Transverse colon (tissue), 4 donors: ENCODE results near the gene NKD2. TPM values are rescaled to one million over a fixed set of nuclear protein-coding genes. Genes with fewer than 3 reads are reported as not detected.

Experiments used
- DNase-seq: peaks from one replicate; pipeline ENCODE4 v3.0.0-alpha.2; 2019
- H3K27ac ChIP-seq, 4 donors: fragments of 200-600 bp; sonication (generic); 2 replicates each; pipeline ENCODE4 v1.5.1; 2016 to 2018; ENCODE audit warnings: inconsistent platforms in 4 of 4
- H3K27me3 ChIP-seq: fragments of 200-600 bp; sonication (generic); 2 replicates; pipeline ENCODE4 v1.5.1; 2017; ENCODE audit warnings: inconsistent platforms
- H3K36me3 ChIP-seq, 4 donors: fragments of 200-600 bp; sonication (generic); 2 replicates each; pipeline ENCODE4 v1.5.1; 2017 to 2019; ENCODE audit warnings: inconsistent platforms in 4 of 4
- H3K4me1 ChIP-seq, 4 donors: fragments of 200-600 bp; sonication (generic); 2 replicates each; pipeline ENCODE4 v1.5.1; 2017 to 2020; ENCODE audit warnings: inconsistent platforms in 4 of 4
- H3K4me3 ChIP-seq, 4 donors: fragments of 200-600 bp; sonication (generic); 1 replicate in 1 of 4; 2 replicates in 3 of 4; pipeline versions ENCODE4 v1.5.1 to v1.6.1; 2017 to 2019; ENCODE audit warnings: inconsistent platforms in 4 of 4
- H3K9me3 ChIP-seq, 2 donors: fragments of 200-600 bp; sonication (generic); 2 replicates each; pipeline ENCODE4 v1.5.1; 2017 to 2019; ENCODE audit warnings: inconsistent platforms in 2 of 2
- EP300 ChIP-seq: sonication (generic); formaldehyde crosslinking; IDR thresholded peaks from one replicate; pipeline ENCODE4 v1.6.1; 2017; ENCODE audit warnings: antibody characterized with exemption, low read depth
- POLR2A ChIP-seq: fragments of 450-650 bp; IDR thresholded peaks from one replicate; pipeline ENCODE4 v1.6.1; 2016; ENCODE audit warnings: antibody characterized with exemption, mild to moderate bottlenecking, moderate library complexity
- POLR2AphosphoS5 ChIP-seq, 3 donors: sonication (generic); formaldehyde crosslinking; IDR thresholded peaks; one replicate each; pipeline ENCODE4 v1.6.1; 2016; ENCODE audit warnings: antibody characterized with exemption in 3 of 3
- WGBS, 2 donors: methylation state at CpG; one replicate each; pipeline ENCODE4 v1.1.5; 2018; ENCODE audit warnings: low coverage in 1 of 2; 5-methylcytosine and 5-hydroxymethylcytosine counted together
- in situ Hi-C, 4 donors: fragments of 200-750 bp; cut with MboI; loops; one replicate each; pipeline versions ENCODE4 v1.15.0 to v1.15.1; 2017; ENCODE audit warnings: low sequenced_read_pairs in 3 of 4, low pct_ligation_motif_present in 1 of 4, low pct_unique_long_range_greater_than_20kb in 1 of 4
- intact Hi-C: fragments of 100-400 bp; cut with DNase I; formaldehyde crosslinking; loops from one replicate; pipeline ENCODE4 v1.15.1; 2023; ENCODE audit warnings: low total_unique reads
- total RNA-seq, 4 donors: library from RNA; depleted of rRNA; stranded (reverse); fragments of >200 nt; gene quantifications; one replicate each; pipeline ENCODE4 v1.1.0, GENCODE V29; 2016
- TF ChIP-seq, protein P1 (sequence below), 5 experiments: fragments of 200-600 bp in 3 of 5; fragments of 450-650 bp in 2 of 5; sonication (generic) in 3 of 5; IDR thresholded peaks; 1 replicate in 2 of 5; 2 replicates in 3 of 5; pipeline ENCODE4 v1.5.1; 2016 to 2017; ENCODE audit warnings: antibody characterized with exemption in 5 of 5, inconsistent platforms in 3 of 5, mild to moderate bottlenecking in 2 of 5, moderate library complexity in 1 of 5

The NKD2 gene
- total RNA-seq, 4 donors from 2014 or later = 0.41 to 0.80 TPM; not detected in 2

DNA sequence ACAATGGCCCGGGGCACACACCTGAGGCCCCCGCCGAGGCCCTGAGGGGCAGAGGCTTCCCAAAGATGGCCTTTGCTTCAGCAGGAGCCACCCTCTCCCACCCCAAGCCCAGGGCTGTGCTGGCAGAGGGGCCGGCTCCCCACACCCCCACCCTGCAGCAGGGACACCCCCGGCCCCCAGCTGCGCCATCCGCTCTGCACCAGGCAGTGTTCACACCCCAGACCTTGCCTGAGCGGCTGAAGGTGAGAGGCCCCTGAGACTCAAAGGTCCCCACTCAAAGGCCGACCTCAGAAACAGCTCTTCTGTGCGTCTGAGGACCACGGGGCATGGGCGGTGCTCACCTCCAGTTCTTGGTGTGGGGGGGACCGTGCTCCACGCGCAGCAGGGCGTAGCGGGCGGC lies 65.6 kb downstream of the NKD2 start:
- intact Hi-C loops (no loop called here), in situ Hi-C loops (no loop called here)
- Histone ChIP-seq H3K27ac (no peak overlapping the region), H3K4me3 (no peak overlapping the region), H3K4me1 (no peaks in the 10 kb centered on the region), H3K36me3 (peaks cover 0 to 20% (median 7%) of the 10 kb centered on the region in 4 donors), H3K9me3 (no peaks in the 10 kb centered on the region), H3K27me3 (no peaks in the 10 kb centered on the region)
- DNase-seq = no peak
- WGBS, 2 donors = 90% methylated on average over 13 of the region's 18 CpGs; no CpG with 5 or more reads in 1 of the 2 donors
- TF ChIP-seq EP300 = no peak
- TF ChIP-seq, protein P1, sequence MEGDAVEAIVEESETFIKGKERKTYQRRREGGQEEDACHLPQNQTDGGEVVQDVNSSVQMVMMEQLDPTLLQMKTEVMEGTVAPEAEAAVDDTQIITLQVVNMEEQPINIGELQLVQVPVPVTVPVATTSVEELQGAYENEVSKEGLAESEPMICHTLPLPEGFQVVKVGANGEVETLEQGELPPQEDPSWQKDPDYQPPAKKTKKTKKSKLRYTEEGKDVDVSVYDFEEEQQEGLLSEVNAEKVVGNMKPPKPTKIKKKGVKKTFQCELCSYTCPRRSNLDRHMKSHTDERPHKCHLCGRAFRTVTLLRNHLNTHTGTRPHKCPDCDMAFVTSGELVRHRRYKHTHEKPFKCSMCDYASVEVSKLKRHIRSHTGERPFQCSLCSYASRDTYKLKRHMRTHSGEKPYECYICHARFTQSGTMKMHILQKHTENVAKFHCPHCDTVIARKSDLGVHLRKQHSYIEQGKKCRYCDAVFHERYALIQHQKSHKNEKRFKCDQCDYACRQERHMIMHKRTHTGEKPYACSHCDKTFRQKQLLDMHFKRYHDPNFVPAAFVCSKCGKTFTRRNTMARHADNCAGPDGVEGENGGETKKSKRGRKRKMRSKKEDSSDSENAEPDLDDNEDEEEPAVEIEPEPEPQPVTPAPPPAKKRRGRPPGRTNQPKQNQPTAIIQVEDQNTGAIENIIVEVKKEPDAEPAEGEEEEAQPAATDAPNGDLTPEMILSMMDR (IDR thresholded peaks at IDR 0.05) = no peak
- no peak for TF ChIP-seq POLR2A
- no peak for TF ChIP-seq POLR2AphosphoS5 (IDR thresholded peaks at IDR 0.05)

DNA sequence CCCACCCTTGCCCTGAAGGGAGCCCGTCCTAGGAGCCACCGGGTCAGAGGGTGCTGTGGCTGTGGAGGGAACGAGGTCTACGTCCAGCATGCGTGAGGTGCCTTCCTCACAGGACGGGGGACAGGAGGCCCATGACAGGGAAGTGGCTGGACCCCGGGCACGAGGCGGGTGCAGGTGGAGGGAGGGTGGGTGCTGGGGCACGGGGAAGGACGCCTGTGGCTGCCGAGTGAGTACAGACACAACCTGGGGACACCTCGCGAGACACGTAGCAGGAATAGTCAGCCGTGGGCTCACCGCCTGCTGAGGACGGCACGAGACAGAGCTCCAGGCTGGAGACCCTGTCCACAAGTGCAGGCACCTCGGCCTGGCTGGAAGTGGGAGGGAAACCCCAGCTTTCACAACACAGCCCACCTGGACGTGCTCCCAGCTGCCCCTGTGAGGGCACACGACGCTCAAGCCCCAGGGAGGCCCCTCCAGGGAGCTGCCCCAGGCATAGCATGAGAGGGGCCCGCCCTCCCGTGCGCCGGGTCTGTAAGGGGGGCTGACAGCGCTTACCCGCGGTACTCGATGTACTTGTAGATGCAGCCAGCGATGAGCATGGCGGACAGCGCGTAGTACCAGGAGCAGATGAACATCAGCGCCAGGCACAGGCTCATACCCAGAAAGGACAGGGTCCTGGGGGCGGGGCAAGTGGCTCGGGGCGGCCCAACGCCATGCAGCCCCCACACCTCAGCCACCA lies 66.4 kb downstream of the NKD2 start:
- Histone ChIP-seq H3K27me3 (no peaks in the 10 kb centered on the region), H3K9me3 (no peaks in the 10 kb centered on the region), H3K4me3 (no peak overlapping the region), H3K4me1 (no peaks in the 10 kb centered on the region), H3K27ac (no peak overlapping the region), H3K36me3 (peaks cover 0 to 21% (median 7%) of the 10 kb centered on the region in 4 donors)
- DNase-seq = no peak
- intact Hi-C loops = no loop called here
- TF ChIP-seq EP300 = no peak
- no peak for TF ChIP-seq POLR2A
- TF ChIP-seq POLR2AphosphoS5 (IDR thresholded peaks at IDR 0.05) = no peak
- TF ChIP-seq, protein P1 (IDR thresholded peaks at IDR 0.05) = no peak
- 86% methylated on average over 40 of the region's 40 CpGs; no CpG with 5 or more reads in 1 of the 2 donors for WGBS, 2 donors
- in situ Hi-C loops = no loop called here

DNA sequence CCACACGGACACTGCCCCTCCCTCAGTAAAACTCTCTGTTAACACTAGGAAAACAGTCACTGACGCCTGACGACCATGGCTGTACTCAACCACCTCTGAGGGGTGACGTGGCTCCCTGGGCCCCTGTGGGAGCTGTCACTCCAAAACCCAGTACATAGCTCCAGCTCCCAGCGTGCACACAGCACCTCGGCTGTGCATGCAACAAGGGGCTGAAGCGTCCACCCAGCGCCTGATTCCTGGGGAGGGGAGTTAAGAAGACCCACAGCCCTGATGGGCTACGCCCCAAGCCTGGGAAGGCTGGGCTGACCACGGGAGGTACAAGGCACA lies 66.9 kb downstream of the NKD2 start:
- H3K4me3 ChIP-seq = no peak overlapping the region
- H3K27me3 ChIP-seq = no peaks in the 10 kb centered on the region
- no peak for DNase-seq
- H3K9me3 ChIP-seq = no peaks in the 10 kb centered on the region
- no peak for TF ChIP-seq POLR2AphosphoS5 (IDR thresholded peaks at IDR 0.05)
- no peak for TF ChIP-seq POLR2A
- no peak for TF ChIP-seq EP300
- TF ChIP-seq, protein P1 (IDR thresholded peaks at IDR 0.05) = no peak
- intact Hi-C loops (no loop called here), in situ Hi-C loops (no loop called here)
- H3K36me3 ChIP-seq = peaks cover 0 to 21% (median 7%) of the 10 kb centered on the region in 4 donors
- H3K27ac ChIP-seq = no peak overlapping the region
- WGBS, 2 donors = 82% methylated on average over 10 of the region's 10 CpGs; no CpG with 5 or more reads in 1 of the 2 donors
- H3K4me1 ChIP-seq = no peaks in the 10 kb centered on the region

DNA sequence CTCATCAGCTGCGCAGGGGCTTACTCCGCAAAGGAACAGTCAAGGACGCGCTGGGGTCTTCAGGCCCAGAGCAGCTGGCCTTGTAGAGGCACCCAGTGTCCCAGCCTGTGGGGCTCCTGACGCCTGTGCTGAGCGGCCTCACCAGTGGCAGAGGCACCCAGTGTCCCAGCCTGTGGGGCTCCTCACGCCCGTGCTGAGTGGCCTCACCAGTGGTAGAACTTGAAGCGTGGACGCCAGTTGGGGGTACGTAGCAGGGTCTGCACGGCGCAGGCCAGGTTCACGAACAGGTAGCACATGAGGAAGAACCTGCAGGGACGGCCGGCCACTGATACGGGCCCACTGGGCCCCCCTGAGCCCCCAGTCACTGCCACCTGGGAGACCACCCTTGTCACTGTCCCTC lies 67.3 kb downstream of the NKD2 start:
- intact Hi-C loops (no loop called here), in situ Hi-C loops (no loop called here)
- peaks cover 0 to 21% (median 7%) of the 10 kb centered on the region in 4 donors for H3K36me3 ChIP-seq
- TF ChIP-seq EP300 (no peak), POLR2AphosphoS5 (IDR thresholded peaks at IDR 0.05) (no peak), POLR2A (no peak)
- TF ChIP-seq, protein P1 (IDR thresholded peaks at IDR 0.05) = no peak
- no peaks in the 10 kb centered on the region for H3K9me3 ChIP-seq
- no peak overlapping the region for H3K27ac ChIP-seq
- H3K4me1 ChIP-seq = no peaks in the 10 kb centered on the region
- no peaks in the 10 kb centered on the region for H3K27me3 ChIP-seq
- WGBS, 2 donors = 88% methylated on average over 11 of the region's 17 CpGs; no CpG with 5 or more reads in 1 of the 2 donors
- no peak overlapping the region for H3K4me3 ChIP-seq
- no peak for DNase-seq
